Stimulated activated CD4-positive, alpha-beta T cell treated with anti-CD3 and anti-CD28 coated beads, Interleukin-4, amount 100 ng/mL, for 4 hours (primary cell): Measurements from ENCODE around the gene GSG1.
"Not testable (repeated sequence)": the region's sequence is repeated elsewhere in the genome, so short reads cannot be mapped to it uniquely, and the experiment has no call there.

Experiments
- DNase-seq, 2 experiments: peaks; one replicate each; pipeline ENCODE4 v3.0.0-alpha.2; 2020

The GSG1 gene

GRCh38 chr12:13088496-13088895 lies 15.0 kb downstream of the GSG1 start:
- DNase-seq, result no peak

GRCh38 chr12:13087766-13088165 lies 15.7 kb downstream of the GSG1 start:
- DNase-seq, result no peak

GRCh38 chr12:13085968-13086686 lies 17.3 kb downstream of the GSG1 start:
- no peak for DNase-seq

- no peak for DNase-seq
Observed at GRCh38 chr12:13084898-13085640, 18.4 kb downstream of the GSG1 start.

- not testable (repeated sequence) for DNase-seq
Observed at GRCh38 chr12:13083638-13084037, 19.8 kb downstream of the GSG1 start.

- no peak for DNase-seq
Observed at GRCh38 chr12:13082861-13083260, 20.6 kb downstream of the GSG1 start.

- no peak for DNase-seq
Observed at GRCh38 chr12:13080266-13080665, 23.2 kb downstream of the GSG1 start.

GRCh38 chr12:13079440-13079906 lies 24.0 kb downstream of the GSG1 start:
- no peak for DNase-seq

- no peak for DNase-seq
Observed at GRCh38 chr12:13075786-13076570, 27.5 kb downstream of the GSG1 start.

GRCh38 chr12:13075118-13075480 lies 28.4 kb downstream of the GSG1 start:
- DNase-seq, result no peak

- DNase-seq, result no peak
Observed at GRCh38 chr12:13074396-13075117, 28.9 kb downstream of the GSG1 start.

- no peak for DNase-seq
Observed at GRCh38 chr12:13073173-13073572, 30.3 kb downstream of the GSG1 start.

- no peak for DNase-seq
Observed at GRCh38 chr12:13071305-13072280, 31.9 kb downstream of the GSG1 start.

- no peak for DNase-seq
Observed at GRCh38 chr12:13069380-13069779, 34.1 kb downstream of the GSG1 start.

GRCh38 chr12:13067322-13067721 lies 36.1 kb downstream of the GSG1 start:
- no peak for DNase-seq

- DNase-seq, result no peak
Observed at GRCh38 chr12:13066459-13066858, 37.0 kb downstream of the GSG1 start.

- DNase-seq, result no peak
Observed at GRCh38 chr12:13066014-13066413, 37.5 kb downstream of the GSG1 start.

- DNase-seq, result no peak
Observed at GRCh38 chr12:13062669-13063068, 40.8 kb downstream of the GSG1 start.

- DNase-seq, result no peak
Observed at GRCh38 chr12:13061377-13061776, 42.1 kb downstream of the GSG1 start.

- DNase-seq, result no peak
Observed at GRCh38 chr12:13060581-13060980, 42.9 kb downstream of the GSG1 start.

GRCh38 chr12:13053617-13054016 lies 49.9 kb downstream of the GSG1 start:
- DNase-seq, result not testable (repeated sequence)

- no peak for DNase-seq
Observed at GRCh38 chr12:13052421-13052820, 51.0 kb downstream of the GSG1 start.
